SK-N-SH (cell line): ENCODE data around the gene CELSR1.

Experiments
- CTCF ChIP-seq: fragments of 200-600 bp; sonication (generic); IDR thresholded peaks from 2 replicates; pipeline ENCODE4 v1.6.1; 2017; ENCODE audit warnings: antibody characterized with exemption, mild to moderate bottlenecking, moderate library complexity
- EP300 ChIP-seq, 2 experiments: IDR thresholded peaks; 2 replicates each; pipeline versions ENCODE4 v1.4.0 to v1.6.1; 2012; ENCODE audit warnings: borderline replicate concordance in 1 of 2, low read depth in 1 of 2, low read length in 1 of 2
- GABPA ChIP-seq: IDR thresholded peaks from 2 replicates; pipeline ENCODE4 v1.4.0; 2012; ENCODE audit warnings: low read depth, mild to moderate bottlenecking
- POLR2AphosphoS5 ChIP-seq: IDR thresholded peaks from 2 replicates; pipeline ENCODE4 v1.6.1; 2012; ENCODE audit warnings: low read depth, low read length
- RCOR1 ChIP-seq: fragments of 150-350 bp; IDR thresholded peaks from 2 replicates; pipeline ENCODE4 v1.6.1; 2017; ENCODE audit warnings: antibody characterized with exemption, low read length
- RFX5 ChIP-seq: IDR thresholded peaks from 2 replicates; pipeline ENCODE4 v1.6.1; 2012; ENCODE audit warnings: mild to moderate bottlenecking, improper control_type of control experiment, low read length
- SIN3A ChIP-seq: IDR thresholded peaks from 2 replicates; pipeline ENCODE4 v1.6.1; 2012; ENCODE audit warnings: low read depth, mild to moderate bottlenecking, low read length, moderate library complexity, borderline replicate concordance
- TAF1 ChIP-seq: IDR thresholded peaks from 2 replicates; pipeline ENCODE4 v1.6.1; 2012; ENCODE audit warnings: low read depth, mild to moderate bottlenecking, low read length, moderate library complexity, borderline replicate concordance
- YY1 ChIP-seq: IDR thresholded peaks from 2 replicates; pipeline ENCODE4 v1.4.0; 2012; ENCODE audit warnings: low read depth, mild to moderate bottlenecking
- ZBTB33 ChIP-seq: IDR thresholded peaks from 2 replicates; pipeline ENCODE4 v1.4.0; 2012; ENCODE audit warnings: low read depth, borderline replicate concordance

- no peak for TF ChIP-seq YY1
- TF ChIP-seq SIN3A, result no peak
- TF ChIP-seq POLR2AphosphoS5, result no peak
- no peak for TF ChIP-seq GABPA
- peak; percentile 14; the same call in 1 of the 2 replicates for TF ChIP-seq CTCF
- TF ChIP-seq RCOR1, result no peak
- TF ChIP-seq RFX5, result no peak
- TF ChIP-seq TAF1, result no peak
- no peak for TF ChIP-seq EP300 (IDR thresholded peaks at IDR 0.05; ENCODE audit: borderline replicate concordance in 1 of 2, low read depth in 1 of 2, low read length in 1 of 2)
- TF ChIP-seq ZBTB33, result no peak
Observed at GRCh38 chr22:46386312-46386711, 151.1 kb downstream of the CELSR1 start.
